NCI-H1092 (cell line): ENCODE measurements around the gene CIAPIN1.

Experiments used
- DNase-seq: peaks from one replicate; lab custom pipeline; 2025; lab: John Stamatoyannopoulos, UW

Gene CIAPIN1

DNA sequence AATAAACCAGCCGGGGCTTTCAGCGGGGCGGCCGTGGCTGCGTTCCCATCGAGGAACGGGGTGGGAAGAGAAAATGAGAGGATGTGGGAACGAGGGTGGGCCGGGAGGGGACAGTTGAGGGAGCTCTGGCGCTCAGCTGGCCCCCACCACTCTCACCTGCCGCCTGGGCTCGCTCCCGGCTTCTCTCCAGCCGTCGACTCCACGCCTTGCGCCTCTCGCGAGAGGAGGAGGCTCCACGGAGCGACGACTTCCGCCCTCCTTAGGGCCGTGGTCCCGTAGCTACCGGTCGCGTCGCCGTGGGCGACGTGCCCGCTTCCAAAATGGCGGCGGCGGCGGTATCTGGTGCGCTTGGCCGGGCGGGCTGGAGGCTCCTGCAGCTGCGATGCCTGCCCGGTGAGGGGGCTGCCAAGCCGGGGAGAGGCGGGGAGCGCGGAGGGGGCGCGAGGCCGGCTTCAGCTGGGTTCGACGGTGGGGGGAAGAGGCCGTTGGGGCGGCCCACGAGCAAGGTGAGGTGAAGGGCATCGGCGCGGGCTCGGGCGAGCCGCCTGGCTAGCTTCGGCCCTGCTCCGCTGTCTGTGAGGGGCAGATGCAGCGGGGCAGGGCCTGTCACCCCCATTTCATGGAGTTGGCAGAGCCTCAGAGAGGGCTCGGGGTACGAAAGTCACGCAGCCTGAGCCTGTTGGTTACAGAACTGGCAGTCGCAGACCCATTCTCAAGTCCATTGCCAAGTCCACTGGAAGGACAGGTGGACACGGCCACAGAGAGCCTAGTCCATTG, at the start of gene CIAPIN1, which contains the start of gene COQ9:
TSS of gene CIAPIN1 (minus strand) at position 200 of the 777 bp plus-strand sequence. CDS start 6,457 bp downstream, outside the sequence.
TSS of gene COQ9 (plus strand) at position 294 of the 777 bp plus-strand sequence. CDS start at position 321, 27 bp downstream.
- DNase-seq = peak; percentile 95

DNA sequence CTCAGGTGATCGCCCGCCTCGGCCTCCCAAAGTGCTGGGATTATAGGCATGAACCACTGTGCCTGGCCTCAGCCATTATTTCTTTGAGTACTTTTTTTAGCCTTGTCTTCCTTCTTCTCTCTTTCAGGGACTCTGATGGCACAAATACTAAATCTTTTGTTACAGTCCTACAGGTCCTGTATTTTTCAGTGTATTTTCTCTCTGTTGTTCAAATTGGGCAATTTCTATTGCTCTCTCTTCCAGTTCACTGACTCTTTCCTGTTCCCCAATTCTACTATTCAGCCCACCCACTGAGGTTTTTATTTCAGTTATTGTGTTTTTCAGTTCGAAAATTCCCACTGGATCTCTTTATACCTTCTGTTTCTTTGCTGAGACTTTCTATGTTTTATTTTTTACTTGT, 46.6 kb upstream of the CIAPIN1 start:
- DNase-seq = no peak

DNA sequence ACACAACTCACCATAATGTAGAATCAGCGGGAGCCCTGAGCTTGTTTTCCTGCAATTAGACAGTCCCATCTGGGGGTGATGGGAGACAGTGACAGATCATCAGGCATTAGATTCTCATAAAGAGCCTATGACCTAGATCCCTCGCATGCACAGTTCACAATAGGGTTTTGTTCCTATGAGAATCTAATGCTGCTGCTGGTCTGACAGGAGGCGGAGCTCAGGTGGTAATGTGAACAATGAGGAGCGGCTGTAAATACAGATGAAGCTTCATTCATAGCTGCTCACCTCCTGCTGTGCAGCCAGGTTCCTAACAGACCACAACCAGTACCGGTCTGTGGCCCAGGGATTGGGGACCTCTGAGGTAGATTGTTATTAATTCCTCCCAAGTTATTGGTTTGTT, 42.0 kb upstream of the CIAPIN1 start:
- DNase-seq = no peak

DNA sequence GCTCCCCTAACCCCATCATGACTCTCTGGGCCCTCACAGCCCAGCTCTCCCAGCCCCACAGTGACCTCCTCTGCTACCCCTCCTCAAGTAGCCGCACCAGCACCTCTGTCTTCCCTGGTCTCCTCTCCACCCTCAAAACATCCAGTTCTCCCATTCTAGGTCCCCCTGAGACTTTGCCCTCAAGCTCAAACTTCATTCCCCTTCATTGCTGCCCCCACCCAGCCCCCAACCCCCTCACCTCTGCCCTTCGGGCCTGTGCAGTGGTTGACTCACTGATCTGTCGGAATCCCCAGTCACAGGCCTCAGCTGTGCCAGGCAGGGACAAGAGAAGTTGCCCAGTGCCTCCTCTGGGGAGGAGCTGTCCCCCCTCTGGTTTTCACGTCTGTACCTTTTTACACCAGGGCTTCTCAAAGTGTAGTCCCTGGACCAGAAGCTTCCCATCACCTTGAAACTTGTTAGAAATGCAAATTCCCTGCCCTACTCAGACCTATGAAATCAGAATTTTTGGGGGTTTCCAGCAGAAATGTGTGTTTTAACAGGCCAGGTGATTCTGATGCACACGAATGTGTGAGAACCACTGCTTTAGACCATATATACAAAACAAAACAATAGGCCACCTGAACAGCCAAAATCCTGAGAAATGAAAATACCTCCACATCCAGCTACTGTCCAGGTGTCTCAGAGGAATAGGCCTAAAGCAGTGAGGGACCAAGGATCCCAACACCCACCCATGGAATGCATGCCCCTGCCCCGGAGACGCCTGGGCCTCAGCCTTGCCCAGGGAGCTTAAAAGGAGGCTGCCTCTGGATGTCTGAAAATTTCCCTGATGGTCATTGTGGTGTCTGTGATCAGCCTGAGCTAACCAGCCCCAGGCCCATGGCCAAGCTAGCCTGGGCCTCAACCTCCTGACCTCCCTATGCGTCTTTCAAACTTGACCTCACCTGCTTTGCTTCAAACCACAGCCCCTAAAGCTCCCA, 40.0 kb upstream of the CIAPIN1 start:
- DNase-seq = no peak

DNA sequence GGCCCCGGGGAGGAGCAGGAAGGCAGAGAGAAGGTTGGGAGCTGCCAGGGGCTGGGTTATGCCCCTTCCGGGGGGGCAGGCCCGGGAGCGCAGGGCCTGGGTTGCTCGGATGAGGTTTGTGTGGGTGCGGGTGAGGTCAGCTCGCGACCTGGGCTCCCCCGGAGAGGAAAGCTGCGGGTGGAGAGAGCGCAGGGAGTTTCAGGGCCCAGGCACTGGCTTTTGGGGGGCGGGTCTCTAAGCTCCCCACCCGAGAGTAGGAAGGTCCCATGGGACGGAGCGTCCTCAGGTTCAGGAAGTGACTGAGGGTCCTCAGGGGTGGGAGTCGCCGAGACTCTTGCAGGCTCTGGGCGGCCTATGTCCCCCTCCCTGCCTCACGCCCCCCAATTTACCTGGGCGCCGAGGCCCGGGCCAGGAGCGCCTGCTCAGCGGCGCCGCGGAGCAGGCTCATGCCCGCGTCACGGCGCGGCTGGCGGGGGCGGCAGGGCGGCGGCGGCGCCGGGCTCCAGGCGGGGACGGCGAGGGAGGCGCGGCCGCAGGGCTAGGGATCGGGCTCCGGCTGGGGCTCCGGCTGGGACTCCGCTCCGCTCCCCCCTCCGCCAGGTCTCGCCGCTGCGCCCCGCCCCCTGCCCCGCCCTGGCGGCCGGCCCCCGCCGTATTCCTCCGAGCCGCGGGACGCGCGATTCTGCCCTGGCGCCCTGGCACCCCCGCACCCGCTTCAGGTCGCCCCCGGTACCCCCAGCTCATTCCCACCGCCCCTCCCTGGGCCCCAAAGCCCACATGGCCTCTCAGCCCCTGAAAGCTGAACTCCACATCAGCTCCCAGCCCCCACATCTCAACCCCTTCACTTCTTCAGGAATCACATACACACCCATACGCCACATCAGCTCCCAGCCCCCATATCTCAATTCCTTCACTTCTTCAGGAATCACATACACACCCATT, 39.0 kb upstream of the CIAPIN1 start, which contains the start of gene DOK4:
TSS of gene DOK4 (minus strand) at position 578 of the 942 bp plus-strand sequence. CDS start 6,986 bp downstream, outside the sequence.
- peak; percentile 42 for DNase-seq

DNA sequence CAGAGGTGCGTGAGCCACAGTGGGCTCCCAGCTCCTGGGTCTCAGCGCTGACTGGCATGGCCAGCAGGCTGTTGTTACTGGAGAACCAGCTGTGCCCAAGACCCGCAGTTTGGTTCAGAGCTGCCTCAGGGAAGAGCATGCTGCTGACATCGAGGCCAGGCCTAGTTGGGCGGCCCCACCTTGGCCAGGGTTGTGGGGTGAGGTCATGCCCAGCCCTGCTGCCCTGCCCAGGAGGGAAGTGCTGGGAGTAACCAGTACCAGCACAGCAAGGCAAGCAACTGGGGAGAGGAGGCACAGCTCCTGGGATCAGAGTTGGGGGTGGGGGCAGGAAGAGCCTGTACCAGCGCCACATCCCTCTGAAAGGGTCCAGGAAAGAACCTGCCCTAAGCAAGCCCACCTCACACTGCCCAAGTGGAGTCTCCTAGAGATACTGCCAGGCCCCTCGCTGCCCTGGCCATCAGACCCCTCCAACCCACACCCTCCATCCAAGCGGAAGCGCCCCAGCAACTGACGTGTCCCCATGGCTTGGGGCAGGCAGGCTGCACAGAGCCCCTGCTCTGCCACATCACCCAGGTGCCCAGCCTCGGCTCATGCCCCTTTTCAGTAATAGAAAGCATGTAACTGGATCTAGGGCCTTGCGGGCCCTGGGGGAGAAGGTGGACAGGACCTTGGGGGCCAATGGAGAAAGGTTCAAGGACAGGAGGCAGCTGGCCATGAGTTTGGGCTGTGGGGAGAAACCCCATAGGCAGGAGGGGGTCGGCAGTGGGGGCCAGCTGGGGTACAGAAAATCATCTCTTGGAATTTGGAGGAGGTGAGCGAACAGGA, 38.1 kb upstream of the CIAPIN1 start:
- DNase-seq = no peak

DNA sequence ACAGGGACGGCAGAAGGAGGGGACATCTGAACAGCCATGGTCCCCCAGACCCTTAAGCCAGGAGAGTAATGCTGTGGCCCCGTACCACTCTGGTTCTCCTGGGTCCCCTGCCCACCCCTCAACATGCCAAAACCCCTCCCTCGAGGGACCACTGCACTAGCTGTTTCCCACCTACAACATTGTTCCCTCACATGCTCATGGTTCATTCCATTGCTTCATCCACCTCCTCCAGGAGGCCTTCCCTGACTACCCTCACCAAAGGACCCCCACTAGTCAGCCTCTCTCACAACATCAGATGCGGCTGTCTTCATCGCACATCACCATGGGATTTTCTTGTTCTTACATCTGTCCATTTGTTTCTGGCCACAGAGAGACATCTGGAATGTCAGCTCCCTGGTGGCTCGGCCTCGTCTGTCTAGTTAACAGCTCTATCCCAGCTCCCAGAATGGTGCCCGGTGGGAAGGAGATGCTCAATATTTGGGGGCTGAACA, 37.4 kb upstream of the CIAPIN1 start:
- DNase-seq = no peak

DNA sequence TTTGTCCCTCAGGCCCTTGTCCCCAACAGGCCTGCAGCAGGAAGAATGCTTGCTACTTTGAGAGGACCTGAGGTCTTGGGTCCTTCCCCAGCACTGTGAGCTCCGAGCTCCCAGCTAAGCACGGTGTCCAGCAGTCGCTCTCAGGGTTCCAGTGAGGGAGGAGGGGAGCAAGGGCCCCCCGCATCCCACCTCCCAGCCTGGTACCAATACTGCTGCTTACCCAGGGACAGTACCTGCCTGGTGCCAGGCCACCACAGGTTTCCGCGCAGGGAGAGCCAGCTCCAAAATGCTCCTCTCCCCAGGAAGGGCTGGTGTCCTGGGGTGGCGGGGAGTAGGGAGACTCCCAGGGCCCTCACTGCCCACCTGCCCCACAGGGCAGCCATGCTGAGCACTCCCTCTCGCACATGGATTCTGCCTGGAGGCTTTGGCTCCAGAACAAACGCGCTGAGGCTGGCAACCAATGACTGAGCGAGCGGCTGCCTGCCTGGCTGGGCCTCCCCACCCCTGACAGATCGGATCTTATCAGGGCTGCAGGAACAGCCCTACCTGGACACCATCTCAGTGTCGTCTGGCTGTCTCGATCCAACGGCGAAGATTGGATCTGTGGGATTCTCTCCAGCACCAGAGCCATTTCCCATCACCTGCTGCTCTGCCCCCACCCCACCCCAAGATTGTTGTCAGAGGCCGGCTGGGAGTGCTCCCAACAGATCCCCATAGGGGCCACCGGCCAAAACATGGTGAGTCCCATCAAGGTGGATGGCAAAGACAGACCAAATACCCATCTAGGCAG, 36.7 kb upstream of the CIAPIN1 start:
- DNase-seq = no peak

DNA sequence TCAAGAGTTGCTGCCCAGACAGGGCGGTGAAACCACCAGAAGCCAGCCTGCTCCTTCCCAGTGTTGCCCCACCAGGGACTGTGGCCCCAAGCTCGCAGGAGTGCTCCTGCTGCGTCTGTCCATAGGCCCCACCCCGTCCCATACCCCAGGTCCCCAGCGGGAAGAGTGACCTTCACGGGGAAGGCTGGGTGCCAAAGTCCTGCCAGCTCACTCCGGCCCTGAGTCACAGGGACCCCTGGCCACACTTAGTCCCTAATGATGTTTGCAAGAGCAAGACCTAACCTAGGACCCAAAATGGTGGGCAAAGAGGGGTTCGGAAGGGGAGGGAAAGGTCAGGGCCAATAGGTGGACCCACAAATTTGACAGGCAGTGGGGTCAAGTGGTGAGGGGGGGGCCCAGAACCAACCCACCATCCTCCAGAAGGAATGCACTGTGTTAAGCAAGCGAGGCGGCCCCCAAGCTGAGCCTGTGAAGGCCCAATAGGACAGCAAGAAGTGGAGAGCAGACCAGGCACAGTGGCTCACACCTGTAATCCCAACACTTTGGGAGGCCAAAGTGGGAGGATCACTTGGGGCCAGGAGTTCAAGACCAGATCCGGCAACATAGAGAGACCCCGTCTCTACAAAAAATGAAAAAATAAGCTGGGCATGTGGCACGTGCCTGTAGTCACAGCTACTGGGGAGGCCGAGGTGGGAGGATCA, 35.8 kb upstream of the CIAPIN1 start:
- no peak for DNase-seq

DNA sequence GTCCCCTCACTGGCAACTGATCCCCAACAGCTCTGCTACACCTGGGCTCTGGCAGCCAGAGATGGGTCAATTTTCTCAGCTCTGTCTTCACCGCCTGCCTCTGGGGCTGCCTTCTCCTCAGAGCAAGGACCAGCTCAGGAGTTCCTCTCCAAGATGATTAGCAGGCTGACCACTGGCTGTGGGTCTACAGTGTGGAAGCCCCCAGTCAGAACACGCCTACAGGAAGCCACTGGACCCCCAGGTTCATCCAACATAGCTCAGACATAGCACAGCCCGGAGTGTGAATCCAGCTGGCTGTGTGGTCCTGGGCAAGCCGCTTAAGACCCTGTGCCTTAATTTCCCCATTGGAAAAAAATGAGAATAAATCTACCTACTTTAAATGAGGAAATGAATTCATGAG, 34.2 kb upstream of the CIAPIN1 start:
- DNase-seq = no peak

DNA sequence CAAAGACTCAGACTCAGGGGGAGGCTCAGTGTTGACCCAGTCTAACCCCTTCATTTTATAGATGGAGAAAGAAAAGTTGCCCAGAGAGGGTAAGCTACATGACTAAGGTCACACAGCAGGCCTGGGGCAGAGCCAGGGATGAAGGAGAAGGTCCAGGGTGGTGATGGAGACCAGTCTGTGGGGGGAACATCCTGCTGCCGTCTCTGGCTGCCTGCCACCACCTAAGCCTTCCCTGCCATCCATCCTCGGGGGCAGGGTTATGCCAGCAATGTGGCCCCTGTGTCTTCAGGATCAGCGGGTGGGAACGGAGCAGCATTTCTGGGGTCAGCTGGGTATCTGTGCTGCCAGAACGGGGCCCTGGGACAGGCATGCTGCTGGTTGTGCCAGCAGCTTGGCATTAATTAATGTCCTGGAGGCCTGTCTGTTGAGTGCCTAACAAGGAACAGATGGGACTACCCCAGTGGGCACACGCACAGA, 33.6 kb upstream of the CIAPIN1 start:
- no peak for DNase-seq

DNA sequence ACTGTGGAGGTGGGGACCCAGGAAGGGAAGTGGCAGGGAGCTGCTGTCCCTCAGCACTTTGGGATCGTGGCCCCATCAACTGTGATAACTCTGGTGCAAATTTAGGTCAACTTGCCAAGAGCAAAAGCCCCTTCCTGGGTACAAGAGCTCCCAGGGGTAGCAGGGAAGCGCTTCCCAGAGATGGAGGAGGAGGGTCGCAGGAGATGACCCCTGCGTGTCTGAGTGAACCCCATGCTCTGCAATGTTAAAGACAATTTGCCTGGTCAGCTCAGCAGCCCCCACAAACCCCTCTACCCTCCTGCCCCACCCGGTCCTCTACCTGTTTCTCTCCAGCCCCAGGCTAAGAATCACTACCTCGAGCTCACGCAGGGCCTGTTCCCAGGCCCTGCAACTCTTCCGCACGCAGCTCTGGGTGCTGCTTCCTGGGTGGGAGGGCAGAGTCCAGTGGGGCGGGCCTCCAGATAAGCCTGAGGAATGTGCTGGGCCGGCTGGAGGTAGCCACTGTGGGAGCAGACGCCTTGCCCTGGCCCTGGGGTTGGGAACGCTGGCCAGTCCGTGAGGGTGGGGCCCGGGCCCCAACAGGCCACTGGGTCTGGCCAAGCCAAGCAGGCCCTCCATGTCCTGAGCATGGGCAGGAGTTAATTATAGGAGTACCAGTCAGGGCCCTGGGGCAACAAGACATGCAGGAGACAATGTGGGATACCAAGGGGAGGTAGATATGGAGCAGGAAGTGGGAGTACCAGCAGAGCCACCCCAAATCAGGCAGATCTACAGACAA, 33.0 kb upstream of the CIAPIN1 start:
- no peak for DNase-seq

DNA sequence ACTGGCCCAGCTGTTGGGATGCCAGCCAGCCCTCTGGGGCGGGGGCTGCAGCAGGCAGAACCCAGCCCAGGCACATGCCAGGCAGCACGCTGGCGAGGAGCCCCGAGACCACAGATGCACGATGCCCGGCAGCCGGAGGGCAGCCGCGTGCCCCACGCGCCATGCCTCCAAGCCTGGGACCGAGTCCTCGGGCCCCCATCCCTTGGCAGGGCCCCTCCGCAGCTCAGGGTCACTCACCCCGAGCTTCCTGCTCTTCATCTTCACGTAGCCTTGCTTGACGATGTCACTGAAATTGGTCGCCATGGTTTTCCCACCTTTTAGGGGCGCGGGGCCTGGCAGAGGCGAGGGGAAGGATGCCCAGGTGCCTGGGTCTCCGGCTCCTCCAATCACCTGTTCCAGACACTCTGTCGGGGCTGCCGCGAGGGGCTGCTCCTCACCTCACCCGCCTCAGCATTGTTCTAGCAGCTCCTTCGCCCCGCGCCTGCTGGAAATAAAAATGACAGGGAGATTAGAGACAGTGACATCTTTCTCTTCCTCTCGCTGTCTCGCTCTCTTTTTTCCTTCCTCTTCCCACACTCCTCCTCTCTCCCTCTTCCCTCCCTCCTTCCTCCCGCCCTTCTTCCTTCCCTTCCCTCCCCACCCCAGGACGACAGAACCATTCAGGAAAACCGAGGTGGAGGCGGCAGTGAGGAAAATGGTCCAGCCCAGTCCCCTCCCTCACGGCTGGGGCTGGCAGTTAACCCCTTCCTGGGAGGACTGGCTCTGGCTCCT, 32.2 kb upstream of the CIAPIN1 start:
- DNase-seq = no peak

DNA sequence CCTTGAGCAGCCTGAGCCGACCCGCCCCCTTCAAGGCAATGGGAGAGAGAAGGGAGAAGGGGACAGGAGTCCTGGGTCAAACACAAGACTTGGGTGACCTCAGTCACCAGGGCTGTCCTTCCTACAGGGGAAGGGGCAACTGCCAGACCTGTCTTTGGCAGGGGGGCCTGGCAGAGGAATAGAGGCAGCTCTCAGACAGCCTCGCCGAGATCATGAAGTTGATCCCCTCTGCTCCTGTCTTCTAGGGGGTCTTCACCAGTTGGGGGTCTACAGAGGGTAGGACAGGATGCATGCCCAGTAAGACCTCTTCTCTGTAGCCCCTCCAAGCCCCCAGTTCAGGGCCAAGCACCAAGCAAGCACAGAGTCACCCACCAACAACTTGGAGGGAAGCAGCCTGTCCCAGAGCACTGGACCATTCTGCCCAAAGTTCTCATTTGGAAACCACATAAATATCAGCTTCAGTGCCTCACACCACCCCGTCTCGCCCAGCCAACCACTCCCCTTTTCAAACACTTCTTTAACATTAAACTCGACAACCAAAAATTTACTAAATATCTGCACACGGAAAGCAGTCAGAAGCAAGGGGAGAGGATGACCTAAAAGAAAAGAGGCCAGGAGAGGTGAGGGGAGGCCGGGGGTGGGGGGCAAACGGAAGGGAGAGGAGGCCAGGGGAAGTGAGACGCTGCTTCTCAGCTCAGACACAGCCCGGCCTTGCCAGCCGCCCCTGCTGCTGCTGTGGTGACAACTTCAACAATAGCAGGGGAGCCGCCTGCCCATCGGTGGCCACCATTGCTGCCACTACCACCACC, 31.4 kb upstream of the CIAPIN1 start:
- DNase-seq = no peak

DNA sequence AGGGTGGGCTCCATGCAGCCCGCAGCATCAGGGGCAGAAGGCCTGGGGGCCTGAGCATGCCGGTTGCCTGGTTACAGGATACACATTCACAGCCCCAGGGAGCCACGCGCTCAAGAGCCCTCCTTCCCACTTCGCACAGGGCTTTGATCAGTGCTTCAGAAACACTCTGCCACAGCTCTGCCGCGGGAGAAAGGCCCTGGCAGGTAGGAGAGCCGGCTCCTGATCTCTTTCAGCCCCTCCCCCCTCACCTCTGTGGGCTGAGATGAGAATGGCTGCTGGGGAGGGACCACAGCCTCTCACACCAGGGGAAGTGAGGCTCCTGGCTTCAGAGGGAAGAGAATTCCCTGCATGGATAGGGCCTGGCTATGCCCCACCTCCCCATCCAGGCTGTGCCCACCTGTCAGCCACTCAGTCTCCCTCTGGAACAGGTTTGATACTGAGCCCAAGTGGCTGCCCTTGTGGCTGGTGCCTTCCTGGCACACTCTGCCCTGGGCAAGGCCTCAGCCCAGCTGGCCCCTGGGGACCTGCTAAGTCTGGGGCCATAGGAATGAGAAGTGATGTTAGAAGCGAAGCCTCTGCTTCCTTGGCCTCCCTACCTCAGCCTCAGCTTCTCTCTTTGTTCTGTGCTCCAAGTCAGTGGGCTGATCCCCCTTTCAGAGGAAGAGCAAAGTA, 30.5 kb upstream of the CIAPIN1 start:
- no peak for DNase-seq
